ENCODE data around the gene CMBL. TPM values are rescaled to one million over a fixed set of nuclear protein-coding genes. Genes with fewer than 3 reads are reported as not detected.
"Not testable (repeated sequence)": the region's sequence is repeated elsewhere in the genome, so short reads cannot be mapped to it uniquely, and the experiment has no call there.

CMBL gene
- total RNA-seq, 1 donor from 2014 or later: 21.7 TPM

GRCh38 chr5:10289991-10290390 lies 17.7 kb downstream of the CMBL start:
- intact Hi-C loops (cut with DNase I): no loop called here
- H3K4me3 ChIP-seq: no peak overlapping the region
- H3K36me3 ChIP-seq: peaks cover 3% of the 10 kb centered on the region
- no peak for ATAC-seq
- no peak for DNase-seq
- peaks cover 12% of the 10 kb centered on the region for H3K4me1 ChIP-seq
- H3K27ac ChIP-seq: no peak overlapping the region
- no peak for TF ChIP-seq CTCF (IDR thresholded peaks at IDR 0.05)
- H3K27me3 ChIP-seq (ENCODE audit: low read depth): no peaks in the 10 kb centered on the region
- H3K9me3 ChIP-seq: no peaks in the 10 kb centered on the region

DNA sequence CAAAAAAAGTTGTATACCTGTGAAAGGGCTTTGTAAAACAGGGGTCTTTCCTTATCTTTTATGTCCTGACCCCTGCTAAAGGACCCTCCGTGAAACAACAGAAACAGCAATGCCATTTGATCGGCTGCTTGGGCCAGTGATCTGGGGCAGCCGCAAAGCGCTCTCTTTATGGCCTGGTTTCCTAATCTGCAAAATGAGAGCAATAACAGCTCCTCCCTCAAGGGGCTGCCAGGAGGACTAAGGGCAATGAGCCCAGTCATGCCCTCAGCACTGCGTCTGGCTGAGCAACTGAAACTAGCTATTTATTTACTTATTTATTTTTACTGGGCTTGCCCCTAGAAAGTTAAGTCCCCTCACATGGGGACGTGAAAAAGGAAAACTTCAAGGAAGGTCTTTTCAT lies 18.3 kb downstream of the CMBL start:
- peak; percentile 85 to 92 for ATAC-seq
- TF ChIP-seq CTCF (IDR thresholded peaks at IDR 0.05): no peak
- Histone ChIP-seq H3K9me3 (no peaks in the 10 kb centered on the region), H3K4me1 (peaks cover 12% of the 10 kb centered on the region), H3K4me3 (no peak overlapping the region), H3K27me3 (ENCODE audit: low read depth) (no peaks in the 10 kb centered on the region), H3K27ac (no peak overlapping the region), H3K36me3 (peaks cover 3% of the 10 kb centered on the region)
- intact Hi-C loops (cut with DNase I): no loop called here
- DNase-seq: no peak

DNA sequence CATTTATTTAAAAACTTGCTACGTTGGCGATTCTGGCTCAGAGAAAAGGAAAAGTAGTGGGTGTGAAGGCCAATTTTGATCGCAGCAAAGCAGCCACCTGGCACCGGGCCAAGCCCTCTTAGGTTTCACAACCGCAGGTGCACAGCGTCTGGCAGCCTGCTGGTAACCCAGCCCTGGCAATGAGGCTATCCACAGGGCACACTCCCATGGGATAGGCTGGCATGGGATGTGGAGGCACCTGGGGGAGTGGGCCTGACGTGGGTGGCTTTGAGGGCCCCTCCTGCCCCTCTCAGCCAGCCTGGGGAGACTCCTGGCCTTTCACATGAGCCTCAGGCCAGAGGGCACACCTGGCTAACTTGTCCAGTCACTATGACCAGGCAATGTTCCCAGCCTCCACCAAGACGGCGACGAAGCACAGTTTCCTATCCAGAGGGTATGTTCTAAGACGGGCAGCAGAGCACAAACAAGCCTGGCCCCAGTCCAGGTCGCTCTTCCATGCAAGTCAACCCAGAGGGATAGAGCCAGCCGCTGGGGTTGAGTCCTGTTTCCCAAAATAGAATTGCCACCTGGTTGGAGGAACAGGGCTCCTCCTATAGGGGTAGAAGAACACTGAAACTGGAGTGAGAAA lies 19.0 kb downstream of the CMBL start:
- H3K9me3 ChIP-seq: no peaks in the 10 kb centered on the region
- TF ChIP-seq CTCF (IDR thresholded peaks at IDR 0.05): no peak
- H3K4me1 ChIP-seq: peaks cover 18% of the 10 kb centered on the region
- peaks cover 3% of the 10 kb centered on the region for H3K36me3 ChIP-seq
- intact Hi-C loops (cut with DNase I): no loop called here
- DNase-seq (peak; percentile 87), ATAC-seq (peak; percentile 82 to 88)
- no peak overlapping the region for H3K27ac ChIP-seq
- H3K4me3 ChIP-seq: no peak overlapping the region
- no peaks in the 10 kb centered on the region for H3K27me3 ChIP-seq (ENCODE audit: low read depth)

- Histone ChIP-seq H3K27ac (no peak overlapping the region), H3K36me3 (peaks cover 3% of the 10 kb centered on the region), H3K9me3 (no peaks in the 10 kb centered on the region), H3K4me1 (peaks cover 18% of the 10 kb centered on the region), H3K27me3 (ENCODE audit: low read depth) (no peaks in the 10 kb centered on the region), H3K4me3 (no peak overlapping the region)
- ATAC-seq: no peak
- DNase-seq: no peak
- intact Hi-C loops (cut with DNase I): no loop called here
- no peak for TF ChIP-seq CTCF (IDR thresholded peaks at IDR 0.05)
Measured at GRCh38 chr5:10286862-10287227, 20.9 kb downstream of the CMBL start.

GRCh38 chr5:10286162-10286861 lies 21.4 kb downstream of the CMBL start:
- peaks cover 18% of the 10 kb centered on the region for H3K4me1 ChIP-seq
- intact Hi-C loops (cut with DNase I): no loop called here
- DNase-seq (no peak), ATAC-seq (no peak)
- no peak overlapping the region for H3K4me3 ChIP-seq
- no peaks in the 10 kb centered on the region for H3K9me3 ChIP-seq
- no peaks in the 10 kb centered on the region for H3K27me3 ChIP-seq (ENCODE audit: low read depth)
- peaks cover 3% of the 10 kb centered on the region for H3K36me3 ChIP-seq
- no peak overlapping the region for H3K27ac ChIP-seq
- no peak for TF ChIP-seq CTCF (IDR thresholded peaks at IDR 0.05)

- intact Hi-C loops (cut with DNase I); ATAC-seq; DNase-seq; H3K36me3 ChIP-seq; H3K27ac ChIP-seq; H3K27me3 ChIP-seq (ENCODE audit: low read depth); H3K4me3 ChIP-seq; H3K9me3 ChIP-seq: not testable (repeated sequence)
- H3K4me1 ChIP-seq: peaks cover 18% of the 10 kb centered on the region
Measured at GRCh38 chr5:10285362-10285761, 22.3 kb downstream of the CMBL start.
